A549 (cell line): ENCODE data around the gene POLR2I.

Experiments used
- CBX2 ChIP-seq: fragments of 200-600 bp; sonication (generic); IDR thresholded peaks from 2 replicates; pipeline ENCODE4 v1.6.1; 2016; ENCODE audit warnings: low read depth, mild to moderate bottlenecking, borderline replicate concordance
- CEBPB ChIP-seq, 2 experiments: fragments of >200 bp in 1 of 2; sonication (Bioruptor Twin) in 1 of 2; formaldehyde crosslinking in 1 of 2; IDR thresholded peaks; 2 replicates each; pipeline ENCODE4 v1.6.1; 2012 to 2016
- CHD2 ChIP-seq: fragments of 150-350 bp; IDR thresholded peaks from 2 replicates; pipeline ENCODE4 v1.6.1; 2014; ENCODE audit warnings: low read length; ENCODE audit not compliant: partially characterized antibody
- ESRRA ChIP-seq: fragments of 150-350 bp; IDR thresholded peaks from 2 replicates; pipeline ENCODE4 v1.6.1; 2014; ENCODE audit warnings: mild to moderate bottlenecking, low read length, borderline replicate concordance
- FOSL2 ChIP-seq, 2 experiments: fragments of 450-650 bp in 1 of 2; fragments of >200 bp in 1 of 2; sonication (Bioruptor Twin) in 1 of 2; formaldehyde crosslinking; IDR thresholded peaks; 2 replicates each; pipeline versions ENCODE4 v1.5.0 to v1.6.1; 2016 to 2020; ENCODE audit warnings: mild to moderate bottlenecking in 1 of 2, moderate library complexity in 1 of 2
- GATA3 ChIP-seq: IDR thresholded peaks from 2 replicates; pipeline ENCODE4 v1.6.1; 2012; ENCODE audit warnings: borderline replicate concordance
- JUN ChIP-seq, 2 experiments: fragments of >200 bp; sonication (Bioruptor Twin); formaldehyde crosslinking; IDR thresholded peaks; 2 replicates in 1 of 2; 3 replicates in 1 of 2; pipeline ENCODE4 v1.6.1; 2016 to 2017
- KDM1A ChIP-seq: fragments of 200-600 bp; sonication (generic); IDR thresholded peaks from 2 replicates; pipeline ENCODE4 v1.6.1; 2016; ENCODE audit warnings: low read depth, mild to moderate bottlenecking
- POLR2A ChIP-seq: IDR thresholded peaks from 2 replicates; pipeline ENCODE4 v1.6.1; 2012; ENCODE audit warnings: mild to moderate bottlenecking, low read length
- POLR2AphosphoS2 ChIP-seq: conservative IDR thresholded peaks from 2 replicates; pipeline ENCODE4 v1.6.1; 2012; ENCODE audit warnings: low read length, improper control_type of control experiment, inconsistent platforms
- RNF2 ChIP-seq: fragments of 200-600 bp; sonication (generic); IDR thresholded peaks from 2 replicates; pipeline ENCODE4 v1.6.1; 2016; ENCODE audit warnings: low read depth, mild to moderate bottlenecking, antibody characterized with exemption, moderate library complexity, borderline replicate concordance
- SMC3 ChIP-seq: fragments of >200 bp; sonication (Bioruptor Twin); formaldehyde crosslinking; IDR thresholded peaks from 3 replicates; pipeline ENCODE4 v1.6.1; 2018; ENCODE audit warnings: inconsistent platforms
- TF ChIP-seq, protein P1 (sequence below): fragments of >200 bp; sonication (Bioruptor Twin); formaldehyde crosslinking; IDR thresholded peaks from 3 replicates; pipeline ENCODE4 v1.5.1; 2016
- TF ChIP-seq, protein P2 (sequence below): IDR thresholded peaks from 2 replicates; pipeline ENCODE4 v1.6.1; 2012

DNA sequence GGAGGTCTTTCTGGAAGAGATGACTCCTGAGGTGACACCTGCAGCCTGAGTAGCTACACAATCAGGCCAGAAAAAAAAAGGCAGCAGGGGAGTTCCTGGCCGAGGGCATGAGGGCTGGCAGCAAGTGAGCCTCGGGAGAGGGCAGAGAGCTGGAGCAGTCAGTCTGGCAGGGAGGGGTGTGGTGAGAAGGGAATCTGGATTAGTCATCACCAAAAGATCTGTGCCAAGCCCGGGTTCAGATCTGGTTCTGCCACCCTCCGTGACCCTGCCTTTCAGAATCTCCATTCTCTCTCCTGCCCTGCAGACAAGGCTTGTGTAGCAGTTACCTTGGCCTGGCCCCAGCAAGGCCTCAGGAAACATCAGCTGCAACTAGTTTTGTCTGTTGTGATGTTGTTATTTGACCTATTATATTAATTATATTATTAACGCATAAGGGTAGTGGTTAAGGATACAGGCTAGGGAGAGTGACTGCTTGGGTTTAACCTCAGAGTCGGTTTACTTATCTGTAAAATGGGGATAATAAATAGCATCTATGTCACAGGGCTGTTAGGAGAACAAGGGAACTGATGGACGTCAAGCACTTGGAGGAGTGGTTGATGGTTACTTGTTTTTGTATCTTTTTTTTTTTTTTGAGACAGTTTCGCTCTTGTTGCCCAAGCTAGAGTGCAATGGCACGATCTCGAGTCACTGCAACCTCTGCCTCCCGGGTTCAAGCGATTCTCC is 22.4 kb upstream of the POLR2I start:
- TF ChIP-seq FOSL2 (IDR thresholded peaks at IDR 0.05) (0 out of 2 replicates have a peak, but pooled peaks have one; percentile 54), FOSL2 (CRISPR knock-in tag; IDR thresholded peaks at IDR 0.05) (peak; percentile 92), GATA3 (no peak; the same call in 1 of the 2 replicates), JUN (IDR thresholded peaks at IDR 0.05) (peak; percentile 39 to 61; a peak in 2 of 5 replicates), CEBPB (IDR thresholded peaks at IDR 0.05) (no peak), KDM1A (no peak; the same call in 1 of the 2 replicates), CBX2 (no peak), RNF2 (no peak), CHD2 (no peak), POLR2A (peak; percentile 29; the same call in 1 of the 2 replicates), SMC3 (no peak), ESRRA (no peak), POLR2AphosphoS2 (no peak)
- TF ChIP-seq, protein P1, sequence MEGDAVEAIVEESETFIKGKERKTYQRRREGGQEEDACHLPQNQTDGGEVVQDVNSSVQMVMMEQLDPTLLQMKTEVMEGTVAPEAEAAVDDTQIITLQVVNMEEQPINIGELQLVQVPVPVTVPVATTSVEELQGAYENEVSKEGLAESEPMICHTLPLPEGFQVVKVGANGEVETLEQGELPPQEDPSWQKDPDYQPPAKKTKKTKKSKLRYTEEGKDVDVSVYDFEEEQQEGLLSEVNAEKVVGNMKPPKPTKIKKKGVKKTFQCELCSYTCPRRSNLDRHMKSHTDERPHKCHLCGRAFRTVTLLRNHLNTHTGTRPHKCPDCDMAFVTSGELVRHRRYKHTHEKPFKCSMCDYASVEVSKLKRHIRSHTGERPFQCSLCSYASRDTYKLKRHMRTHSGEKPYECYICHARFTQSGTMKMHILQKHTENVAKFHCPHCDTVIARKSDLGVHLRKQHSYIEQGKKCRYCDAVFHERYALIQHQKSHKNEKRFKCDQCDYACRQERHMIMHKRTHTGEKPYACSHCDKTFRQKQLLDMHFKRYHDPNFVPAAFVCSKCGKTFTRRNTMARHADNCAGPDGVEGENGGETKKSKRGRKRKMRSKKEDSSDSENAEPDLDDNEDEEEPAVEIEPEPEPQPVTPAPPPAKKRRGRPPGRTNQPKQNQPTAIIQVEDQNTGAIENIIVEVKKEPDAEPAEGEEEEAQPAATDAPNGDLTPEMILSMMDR, result no peak
- TF ChIP-seq, protein P2, sequence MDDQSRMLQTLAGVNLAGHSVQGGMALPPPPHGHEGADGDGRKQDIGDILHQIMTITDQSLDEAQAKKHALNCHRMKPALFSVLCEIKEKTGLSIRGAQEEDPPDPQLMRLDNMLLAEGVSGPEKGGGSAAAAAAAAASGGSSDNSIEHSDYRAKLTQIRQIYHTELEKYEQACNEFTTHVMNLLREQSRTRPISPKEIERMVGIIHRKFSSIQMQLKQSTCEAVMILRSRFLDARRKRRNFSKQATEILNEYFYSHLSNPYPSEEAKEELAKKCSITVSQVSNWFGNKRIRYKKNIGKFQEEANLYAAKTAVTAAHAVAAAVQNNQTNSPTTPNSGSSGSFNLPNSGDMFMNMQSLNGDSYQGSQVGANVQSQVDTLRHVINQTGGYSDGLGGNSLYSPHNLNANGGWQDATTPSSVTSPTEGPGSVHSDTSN, result no peak
